HG02840 (cell line): ENCODE results near the gene TSPAN17.

Experiments
- ATAC-seq: cut with Tn5 transposase; IDR thresholded peaks from one replicate; pipeline ENCODE4 v1.9.1; 2021; ENCODE audit warnings: mild to moderate bottlenecking, moderate library complexity, moderate number of reproducible peaks; ENCODE audit not compliant: unreplicated experiment, low FRiP score

Gene TSPAN17

GRCh38 chr5:176700239-176700847 lies 53.1 kb downstream of the TSPAN17 start:
- no peak for ATAC-seq

- ATAC-seq = no peak
These were observed 55.7 kb downstream of the TSPAN17 start for GRCh38 chr5:176702671-176703641.

GRCh38 chr5:176703857-176704256 lies 56.6 kb downstream of the TSPAN17 start:
- ATAC-seq = no peak

- ATAC-seq = no peak
These were observed 57.1 kb downstream of the TSPAN17 start for GRCh38 chr5:176704355-176704754.

GRCh38 chr5:176704817-176705216 lies 57.5 kb downstream of the TSPAN17 start:
- ATAC-seq = no peak
